GM20000 (cell line): Measurements from ENCODE around the gene IRAK4.
"Not testable (repeated sequence)": the region's sequence is repeated elsewhere in the genome, so short reads cannot be mapped to it uniquely, and the experiment has no call there.

ENCODE experiments used
- DNase-seq: peaks from one replicate; pipeline ENCODE4 v3.0.0; 2012; ENCODE audit warnings: low spot score
- CTCF ChIP-seq: IDR thresholded peaks from 2 replicates; pipeline ENCODE4 v1.5.1; 2012; ENCODE audit warnings: mild to moderate bottlenecking, control low read depth; ENCODE audit errors: extremely low read depth, missing control alignments

IRAK4 gene

GRCh38 chr12:43750814-43751213 is 7.9 kb upstream of the IRAK4 start:
- no peak for DNase-seq
- no peak for TF ChIP-seq CTCF

GRCh38 chr12:43751360-43751759 is 7.4 kb upstream of the IRAK4 start:
- DNase-seq, result not testable (repeated sequence)

- TF ChIP-seq CTCF, result no peak
- no peak for DNase-seq
These were observed 4.7 kb upstream of the IRAK4 start for GRCh38 chr12:43754015-43754414.

- no peak for TF ChIP-seq CTCF
- DNase-seq, result no peak
These were observed 464 bp upstream of the IRAK4 start for GRCh38 chr12:43758247-43758727.

- DNase-seq, result no peak
These were observed 1.6 kb downstream of the IRAK4 start for GRCh38 chr12:43760396-43760795.

GRCh38 chr12:43761500-43761899 is 2.7 kb downstream of the IRAK4 start:
- DNase-seq, result no peak
- TF ChIP-seq CTCF, result no peak

More at GRCh38 chr12:43760396-43760795, 1.6 kb downstream of the IRAK4 start:
- no peak for TF ChIP-seq CTCF

GRCh38 chr12:43762596-43762995 is 3.8 kb downstream of the IRAK4 start:
- DNase-seq, result no peak

GRCh38 chr12:43763769-43764168 is 5.0 kb downstream of the IRAK4 start:
- TF ChIP-seq CTCF, result no peak

More at GRCh38 chr12:43762596-43762995, 3.8 kb downstream of the IRAK4 start:
- no peak for TF ChIP-seq CTCF

More at GRCh38 chr12:43763769-43764168, 5.0 kb downstream of the IRAK4 start:
- no peak for DNase-seq
